NCI-H748 (cell line): ENCODE data around the gene RPS6KA2.
A peak's percentile ranks its signal among the peaks of the same experiment; 100 is the strongest.

ENCODE experiments used
- DNase-seq: peaks from one replicate; lab custom pipeline; 2025; ENCODE audit not compliant: unreplicated experiment; lab: John Stamatoyannopoulos, UW

The RPS6KA2 gene

DNA sequence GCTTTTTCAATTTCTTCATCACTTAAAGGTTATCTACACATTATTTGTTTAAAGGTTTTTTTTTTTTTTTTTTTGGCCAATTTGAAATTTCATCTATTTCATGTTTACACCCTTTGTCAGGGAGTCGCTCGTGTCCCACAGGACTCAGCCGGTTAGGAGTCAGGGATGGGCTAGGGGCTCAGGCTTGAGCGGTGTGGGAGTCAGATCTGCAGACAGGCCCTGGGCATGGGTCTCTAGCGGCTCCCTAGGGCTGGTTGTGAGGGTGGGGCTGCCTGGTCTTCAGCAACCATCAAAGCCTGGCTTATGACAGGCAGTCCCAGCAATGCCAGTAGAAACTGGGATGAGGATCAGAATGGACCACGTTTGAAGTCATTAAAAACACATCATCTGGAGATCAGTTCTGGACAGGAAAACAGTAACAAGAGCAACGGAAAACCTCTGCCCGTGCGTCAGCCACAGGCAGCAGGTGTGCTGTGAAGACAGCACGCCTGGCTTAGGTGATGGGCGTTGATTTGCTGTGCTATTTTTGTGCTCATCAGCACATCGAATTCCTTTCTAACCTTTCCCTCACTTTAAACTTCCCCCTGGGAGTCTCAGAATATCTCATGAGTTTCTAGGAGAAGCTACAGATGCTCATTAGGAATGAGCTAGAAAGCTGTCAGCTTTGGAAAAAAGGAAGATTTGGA, 153.0 kb downstream of the RPS6KA2 start:
- DNase-seq: no peak

DNA sequence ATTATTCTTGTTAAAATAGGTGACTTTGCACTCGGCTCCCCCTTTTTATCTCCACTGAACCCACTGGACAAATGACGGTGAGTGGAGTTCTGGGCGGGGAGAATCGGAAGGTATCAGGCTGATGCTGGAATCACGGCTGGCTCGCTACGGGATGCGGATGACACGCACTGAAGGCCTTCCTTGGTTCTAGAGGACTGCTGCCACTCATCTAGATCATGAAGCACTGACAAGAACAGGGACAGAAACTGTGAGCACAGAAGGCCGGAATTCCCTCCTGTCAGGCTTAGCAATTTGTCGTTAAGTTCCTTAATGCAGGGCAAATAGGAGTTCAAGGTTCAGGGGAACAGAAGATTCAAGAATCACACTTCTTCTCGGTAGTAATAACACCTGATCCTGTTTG, 154.4 kb downstream of the RPS6KA2 start:
- DNase-seq: no peak

DNA sequence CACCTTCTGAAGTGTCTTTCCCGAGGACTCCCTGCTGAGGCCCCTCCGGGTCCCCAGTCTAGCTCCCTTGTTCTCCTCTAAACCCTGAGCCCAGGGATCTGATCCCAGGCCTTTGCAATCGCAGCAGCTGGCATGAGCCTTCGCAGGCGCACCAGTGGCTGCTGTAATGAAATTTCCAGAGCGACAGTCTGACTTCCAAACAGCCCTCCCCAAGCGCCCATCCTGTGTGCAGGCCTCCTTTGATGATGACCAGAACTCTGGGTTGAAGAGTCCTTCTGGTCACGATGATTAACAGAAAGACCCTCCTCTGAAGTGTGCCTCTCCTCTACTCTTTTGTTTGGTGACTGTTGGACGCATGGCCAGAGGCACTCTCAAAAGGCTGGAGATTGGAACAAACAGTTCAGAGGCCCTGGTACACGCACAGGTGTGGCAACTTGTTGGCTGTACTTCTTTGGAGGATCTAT, 155.2 kb downstream of the RPS6KA2 start:
- DNase-seq: no peak

DNA sequence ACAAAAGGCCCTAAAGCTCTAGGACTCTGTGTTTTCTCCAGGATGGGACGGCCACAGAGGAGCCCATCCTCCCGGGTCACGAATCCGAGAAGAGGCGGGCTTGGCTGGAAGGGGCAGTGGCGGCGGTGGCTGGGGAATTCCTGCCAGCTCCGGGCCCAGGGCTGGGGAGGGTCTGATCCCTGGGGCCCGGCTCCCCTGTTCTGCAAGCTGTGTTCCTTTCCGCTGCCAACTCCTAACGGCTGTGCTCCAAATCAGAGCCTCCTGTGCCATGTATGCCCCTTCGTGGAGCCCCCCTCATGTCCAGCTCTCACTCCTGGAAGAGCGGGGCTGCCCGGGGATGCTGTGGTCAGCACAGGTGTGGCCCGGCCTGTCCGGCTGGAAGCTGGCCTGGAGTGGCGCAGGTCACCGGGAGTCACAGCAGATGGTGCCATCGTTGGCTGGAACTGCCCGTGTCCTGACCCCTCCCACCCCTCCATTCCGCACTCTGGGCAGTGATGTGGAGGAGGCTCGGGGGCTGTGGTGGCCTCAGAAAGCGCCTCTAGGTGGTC, 156.1 kb downstream of the RPS6KA2 start:
- DNase-seq: no peak

- DNase-seq: no peak
These were observed 156.8 kb downstream of the RPS6KA2 start for GRCh38 chr6:166470029-166470862.

GRCh38 chr6:166469426-166469961, 157.6 kb downstream of the RPS6KA2 start:
- DNase-seq: no peak

DNA sequence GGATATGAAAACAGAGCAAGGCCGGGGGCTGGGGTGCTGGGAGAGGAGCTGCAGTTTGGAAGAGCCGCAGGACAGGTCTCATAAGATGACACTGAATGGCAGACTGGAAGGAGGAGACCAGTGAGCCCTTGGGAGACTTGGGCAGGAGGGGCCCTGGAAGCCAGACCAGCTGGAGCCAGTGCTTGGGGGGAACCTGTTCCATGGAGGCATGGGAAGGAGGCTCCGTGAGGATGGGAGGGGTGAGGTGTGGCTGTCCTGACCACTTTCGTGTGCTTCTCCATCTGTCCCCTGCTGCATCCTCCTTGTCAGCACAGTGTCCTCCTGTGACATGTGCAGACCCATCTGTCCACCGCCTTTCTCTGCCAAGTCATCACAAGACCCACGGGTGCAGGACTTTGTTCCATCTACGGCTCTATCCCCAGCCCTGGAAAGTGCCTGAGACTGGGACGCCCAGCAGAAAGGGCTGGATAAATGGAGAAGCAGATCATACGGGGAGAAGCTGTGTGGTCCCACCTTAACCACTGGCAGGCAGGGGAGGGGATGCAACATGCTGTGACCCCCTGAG, 159.5 kb downstream of the RPS6KA2 start:
- DNase-seq: no peak

- DNase-seq: no peak
These were observed 160.6 kb downstream of the RPS6KA2 start for GRCh38 chr6:166466178-166467122.

DNA sequence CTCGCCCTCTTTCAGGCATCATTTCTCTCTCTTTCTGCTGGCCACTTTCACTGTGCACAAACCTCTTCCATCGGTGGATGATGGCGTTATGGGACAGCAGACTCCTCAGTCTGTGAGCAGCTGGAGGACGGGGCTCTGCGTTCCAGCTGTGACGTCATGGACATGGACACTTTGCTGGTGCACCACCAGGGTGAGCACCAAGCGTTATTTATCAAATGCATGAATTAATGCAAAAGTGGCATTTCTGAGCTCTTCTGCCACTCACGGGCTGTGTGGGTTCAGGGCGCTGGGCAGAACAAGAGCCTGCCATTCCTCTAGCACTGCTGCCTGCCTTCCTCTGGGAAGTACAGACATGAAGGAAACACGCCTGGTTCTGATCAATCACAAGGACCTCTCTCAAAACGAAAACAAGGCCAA, 161.4 kb downstream of the RPS6KA2 start:
- DNase-seq: peak; percentile 7

- no peak for DNase-seq
These were observed 162.1 kb downstream of the RPS6KA2 start for GRCh38 chr6:166465003-166465399.

DNA sequence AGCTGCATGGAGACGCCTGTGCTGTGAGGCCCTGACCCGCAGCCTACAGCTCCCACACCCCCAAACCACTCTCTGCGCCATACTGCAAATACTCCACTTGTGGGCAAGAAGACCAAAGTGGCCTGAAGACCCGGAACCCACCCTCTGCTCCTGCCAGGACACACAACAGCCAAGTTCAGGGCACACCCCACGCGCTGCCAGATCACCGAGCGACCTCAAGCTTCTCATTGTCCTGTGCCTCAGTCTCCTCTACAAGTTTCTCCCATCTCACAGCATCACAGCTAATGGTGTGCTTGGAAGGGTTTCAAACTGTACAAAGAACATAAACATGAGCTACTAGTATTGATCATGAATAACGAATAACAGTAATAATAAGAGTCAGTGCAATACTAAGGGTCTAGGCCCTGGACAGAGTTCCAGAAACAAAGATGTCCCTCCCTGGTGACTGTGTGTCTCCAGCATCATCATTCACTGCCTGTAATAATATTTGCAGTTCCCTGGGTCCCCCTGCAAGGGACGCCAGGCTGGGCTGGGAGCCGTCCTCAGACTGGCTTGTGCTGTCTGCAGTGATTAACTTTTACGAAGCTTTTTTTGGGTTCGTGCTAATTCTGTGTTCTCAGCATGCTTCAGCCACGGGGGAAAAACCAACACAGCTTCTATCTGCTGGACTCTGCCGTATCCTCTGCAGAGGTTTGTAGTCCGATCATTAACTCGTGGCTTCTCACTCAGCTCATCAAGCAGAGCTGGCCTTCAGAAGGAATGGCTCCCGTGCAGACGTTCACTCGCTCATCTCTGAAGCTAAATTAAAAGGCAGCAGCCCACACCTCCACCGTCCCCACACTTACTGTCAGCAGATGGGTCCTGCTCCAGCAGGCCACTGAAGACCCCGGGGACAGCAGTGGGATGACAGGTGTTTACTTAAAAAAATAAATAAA, 162.7 kb downstream of the RPS6KA2 start:
- DNase-seq: no peak

- no peak for DNase-seq
These were observed 163.5 kb downstream of the RPS6KA2 start for GRCh38 chr6:166463359-166464067.

GRCh38 chr6:166462461-166463135, 164.5 kb downstream of the RPS6KA2 start:
- no peak for DNase-seq

DNA sequence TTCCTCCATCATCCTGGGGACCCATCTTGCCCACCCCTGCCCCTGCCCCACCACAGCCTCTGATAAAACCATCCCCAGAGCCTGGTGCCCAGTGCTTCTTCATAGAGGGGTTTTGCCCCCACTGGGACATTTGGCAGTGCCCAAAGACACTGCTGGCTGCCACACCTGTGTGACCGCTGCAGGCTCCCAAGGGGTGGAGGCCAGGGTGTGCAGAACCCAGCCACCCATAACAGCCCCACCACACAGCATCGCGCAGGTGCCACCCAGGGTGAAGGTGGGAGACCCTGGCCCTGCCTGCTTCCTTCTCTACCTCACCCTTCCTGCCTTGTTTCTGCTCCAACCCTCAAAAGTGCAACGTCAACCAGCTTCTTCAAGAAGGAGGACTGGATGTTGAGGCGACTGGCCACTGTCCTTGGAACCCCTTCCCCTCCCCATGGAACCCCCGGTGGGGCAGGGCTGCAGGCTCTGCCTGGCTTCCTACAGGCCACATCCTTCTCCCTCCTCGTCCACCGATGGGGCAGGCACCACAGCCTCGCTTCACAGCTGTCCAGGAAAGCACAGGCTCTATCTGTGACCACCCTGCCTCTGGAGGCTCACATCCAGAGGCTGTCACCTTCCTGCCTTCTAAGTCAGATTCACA, 165.1 kb downstream of the RPS6KA2 start:
- no peak for DNase-seq

- DNase-seq: peak; percentile 22
These were observed 166.3 kb downstream of the RPS6KA2 start for GRCh38 chr6:166460473-166461437.

GRCh38 chr6:166459906-166460305, 167.1 kb downstream of the RPS6KA2 start:
- DNase-seq: no peak
